ENCODE data around the gene ADPRHL1. TPM values are rescaled to one million over a fixed set of nuclear protein-coding genes. Genes with fewer than 3 reads are reported as not detected.

ADPRHL1 gene
- total and polyA plus RNA-seq, 10 donors, result 0.52 to 4.3 (median 1.5) TPM

- Histone ChIP-seq H3K4me1 (no peaks in the 10 kb centered on the region), H3K27me3 (replicated peaks in 1 of 7) (no peaks in the 10 kb centered on the region), H3K27ac (no peak overlapping the region), H3K4me3 (no peak overlapping the region), H3K36me3 (peaks cover 0 to 6% (median 0%) of the 10 kb centered on the region in 6 donors), H3K9me3 (no peaks in the 10 kb centered on the region)
- DNase-seq, result no peak
- TF ChIP-seq CTCF (IDR thresholded peaks at IDR 0.05 in 8 of 11, conservative IDR thresholded peaks at IDR 0.05 in 3 of 11), result no peak
- no peak for TF ChIP-seq POLR2A (IDR thresholded peaks at IDR 0.05)
- no peak for TF ChIP-seq POLR2AphosphoS5 (IDR thresholded peaks at IDR 0.05)
- intact Hi-C loops (cut with DNase I; ENCODE audit: low total_unique reads), result no loop called here
- 93 to 98% (median 94%) methylated on average over 21 of the region's 21 CpGs for WGBS, 5 donors
Measured at GRCh38 chr13:113433391-113433916, 19.8 kb downstream of the ADPRHL1 start.

GRCh38 chr13:113432506-113433270 lies 20.6 kb downstream of the ADPRHL1 start:
- Histone ChIP-seq H3K9me3 (no peaks in the 10 kb centered on the region), H3K36me3 (peaks cover 0 to 6% (median 0%) of the 10 kb centered on the region in 6 donors), H3K27me3 (replicated peaks in 1 of 7) (no peaks in the 10 kb centered on the region), H3K4me1 (no peaks in the 10 kb centered on the region), H3K4me3 (no peak overlapping the region), H3K27ac (no peak overlapping the region)
- DNase-seq, result no peak
- intact Hi-C loops (cut with DNase I; ENCODE audit: low total_unique reads), result no loop called here
- TF ChIP-seq CTCF (IDR thresholded peaks at IDR 0.05 in 8 of 11, conservative IDR thresholded peaks at IDR 0.05 in 3 of 11) (no peak), POLR2AphosphoS5 (IDR thresholded peaks at IDR 0.05) (no peak), POLR2A (IDR thresholded peaks at IDR 0.05) (no peak)
- 86 to 96% (median 90%) methylated on average over 27 to 34 of the region's 34 CpGs for WGBS, 5 donors

- 83 to 93% (median 92%) methylated on average over 9 to 22 of the region's 22 CpGs for WGBS, 5 donors
- Histone ChIP-seq H3K27me3 (replicated peaks in 1 of 7) (no peaks in the 10 kb centered on the region), H3K4me1 (no peaks in the 10 kb centered on the region), H3K36me3 (peaks cover 0 to 6% (median 0%) of the 10 kb centered on the region in 6 donors), H3K27ac (no peak overlapping the region), H3K4me3 (no peak overlapping the region), H3K9me3 (no peaks in the 10 kb centered on the region)
- intact Hi-C loops (cut with DNase I; ENCODE audit: low total_unique reads), result no loop called here
- TF ChIP-seq POLR2A (IDR thresholded peaks at IDR 0.05) (no peak), POLR2AphosphoS5 (IDR thresholded peaks at IDR 0.05) (no peak), CTCF (IDR thresholded peaks at IDR 0.05 in 8 of 11, conservative IDR thresholded peaks at IDR 0.05 in 3 of 11) (no peak)
- no peak for DNase-seq
Measured at GRCh38 chr13:113431171-113431570, 22.1 kb downstream of the ADPRHL1 start.

GRCh38 chr13:113430378-113431110 lies 22.7 kb downstream of the ADPRHL1 start:
- 89 to 97% (median 94%) methylated on average over 19 to 23 of the region's 23 CpGs for WGBS, 5 donors
- H3K4me1 ChIP-seq, result no peaks in the 10 kb centered on the region
- intact Hi-C loops (cut with DNase I; ENCODE audit: low total_unique reads), result no loop called here
- no peaks in the 10 kb centered on the region for H3K9me3 ChIP-seq
- H3K27ac ChIP-seq, result no peak overlapping the region
- no peak overlapping the region for H3K4me3 ChIP-seq
- DNase-seq, result no peak
- no peaks in the 10 kb centered on the region for H3K27me3 ChIP-seq (replicated peaks in 1 of 7)
- H3K36me3 ChIP-seq, result peaks cover 0 to 6% (median 0%) of the 10 kb centered on the region in 6 donors
- TF ChIP-seq POLR2A (IDR thresholded peaks at IDR 0.05) (no peak), CTCF (IDR thresholded peaks at IDR 0.05 in 8 of 11, conservative IDR thresholded peaks at IDR 0.05 in 3 of 11) (no peak), POLR2AphosphoS5 (IDR thresholded peaks at IDR 0.05) (no peak)

All from spleen (tissue), 11 donors.